Measurements from ENCODE around the gene ASB10.

ASB10 gene

GRCh38 chr7:151133986-151134742 lies 52.9 kb downstream of the ASB10 start:
- H3K4me3 ChIP-seq (replicated peaks in 1 of 2; ENCODE audit: low read depth in 2 of 2, low read length in 2 of 2), result no peak overlapping the region
- DNase-seq (ENCODE audit: low read depth in 2 of 2), result no peak
- TF ChIP-seq, protein P1, sequence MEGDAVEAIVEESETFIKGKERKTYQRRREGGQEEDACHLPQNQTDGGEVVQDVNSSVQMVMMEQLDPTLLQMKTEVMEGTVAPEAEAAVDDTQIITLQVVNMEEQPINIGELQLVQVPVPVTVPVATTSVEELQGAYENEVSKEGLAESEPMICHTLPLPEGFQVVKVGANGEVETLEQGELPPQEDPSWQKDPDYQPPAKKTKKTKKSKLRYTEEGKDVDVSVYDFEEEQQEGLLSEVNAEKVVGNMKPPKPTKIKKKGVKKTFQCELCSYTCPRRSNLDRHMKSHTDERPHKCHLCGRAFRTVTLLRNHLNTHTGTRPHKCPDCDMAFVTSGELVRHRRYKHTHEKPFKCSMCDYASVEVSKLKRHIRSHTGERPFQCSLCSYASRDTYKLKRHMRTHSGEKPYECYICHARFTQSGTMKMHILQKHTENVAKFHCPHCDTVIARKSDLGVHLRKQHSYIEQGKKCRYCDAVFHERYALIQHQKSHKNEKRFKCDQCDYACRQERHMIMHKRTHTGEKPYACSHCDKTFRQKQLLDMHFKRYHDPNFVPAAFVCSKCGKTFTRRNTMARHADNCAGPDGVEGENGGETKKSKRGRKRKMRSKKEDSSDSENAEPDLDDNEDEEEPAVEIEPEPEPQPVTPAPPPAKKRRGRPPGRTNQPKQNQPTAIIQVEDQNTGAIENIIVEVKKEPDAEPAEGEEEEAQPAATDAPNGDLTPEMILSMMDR (IDR thresholded peaks at IDR 0.05; ENCODE audit: low read depth, low read length), result no peak

GRCh38 chr7:151133266-151133985 lies 53.6 kb downstream of the ASB10 start:
- no peak overlapping the region for H3K4me3 ChIP-seq (replicated peaks in 1 of 2; ENCODE audit: low read depth in 2 of 2, low read length in 2 of 2)
- TF ChIP-seq, protein P1 (IDR thresholded peaks at IDR 0.05; ENCODE audit: low read depth, low read length), result no peak
- no peak for DNase-seq (ENCODE audit: low read depth in 2 of 2)

DNA sequence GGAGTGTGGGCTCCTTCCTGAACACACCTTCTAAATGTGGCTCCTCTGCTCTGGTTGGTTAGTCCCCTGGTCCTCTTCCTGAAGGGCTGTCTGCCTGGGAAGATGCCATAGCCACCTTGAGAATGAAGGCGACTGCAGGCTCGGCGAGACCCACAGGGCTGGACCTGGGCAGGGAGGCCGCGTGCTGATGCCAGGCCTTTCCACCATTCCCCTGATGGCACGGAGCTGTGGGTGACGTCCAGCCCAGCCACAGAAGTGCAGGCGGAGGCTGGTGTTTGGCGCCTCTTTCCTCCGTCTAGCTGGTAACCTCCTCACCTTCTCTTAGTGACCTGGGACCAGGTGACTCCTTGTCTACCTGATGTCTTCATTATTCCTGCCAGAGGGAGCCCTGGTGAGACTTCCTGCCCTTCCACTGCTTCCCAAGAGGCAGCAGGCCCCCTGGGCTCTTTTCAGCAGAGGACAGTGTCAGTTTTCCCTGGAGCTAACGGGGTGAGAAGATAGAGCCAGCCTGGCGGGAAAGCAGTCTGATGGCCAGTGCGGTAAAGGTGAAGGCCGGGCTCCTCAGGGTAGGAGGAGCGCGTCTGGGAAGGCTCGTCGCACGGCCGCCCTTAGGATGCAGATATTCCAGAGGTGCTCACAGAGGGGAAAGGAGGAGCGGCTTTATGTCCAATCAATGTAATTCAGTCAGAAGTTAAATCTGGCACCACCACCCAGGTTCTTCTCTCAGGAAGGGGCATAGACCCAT lies 54.4 kb downstream of the ASB10 start:
- TF ChIP-seq, protein P1 (IDR thresholded peaks at IDR 0.05; ENCODE audit: low read depth, low read length), result no peak
- no peak for DNase-seq (ENCODE audit: low read depth in 2 of 2)
- H3K4me3 ChIP-seq (replicated peaks in 1 of 2; ENCODE audit: low read depth in 2 of 2, low read length in 2 of 2), result no peak overlapping the region

DNA sequence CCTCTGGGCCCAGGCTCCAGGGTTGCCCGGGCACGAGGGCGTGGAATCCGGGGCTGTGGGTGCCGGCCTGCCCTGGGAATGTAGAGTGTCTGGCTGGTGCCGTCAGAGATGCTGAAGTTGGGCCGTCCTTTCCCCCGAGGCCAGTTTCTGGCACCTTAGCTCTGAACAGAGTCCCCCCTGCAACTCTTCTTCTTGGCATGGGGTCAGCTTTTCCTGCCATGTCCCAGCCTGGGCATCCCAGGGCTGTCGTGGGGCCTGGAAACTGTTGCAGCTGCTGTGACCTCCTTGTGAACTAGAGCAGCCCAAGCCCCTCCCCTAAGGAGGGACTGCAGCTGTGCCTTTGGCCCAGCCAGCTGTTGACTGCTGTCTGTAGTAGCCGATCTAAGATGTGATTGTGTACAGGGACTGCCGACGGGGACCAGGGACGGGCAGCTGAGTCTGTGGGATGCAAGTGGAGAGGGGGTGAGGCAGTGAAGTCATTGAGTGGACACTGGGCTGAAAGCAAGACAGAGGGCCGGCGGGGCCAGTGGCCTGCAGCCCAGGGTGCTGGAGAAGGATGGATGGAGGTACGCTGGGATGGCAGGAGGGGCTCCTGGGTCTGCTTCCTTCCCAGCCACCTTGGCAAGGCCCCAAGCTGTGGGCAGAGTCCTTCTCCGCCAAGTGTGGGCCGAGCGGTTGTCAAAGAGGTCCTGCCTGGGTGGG lies 55.3 kb downstream of the ASB10 start:
- TF ChIP-seq, protein P1 (IDR thresholded peaks at IDR 0.05; ENCODE audit: low read depth, low read length), result no peak
- DNase-seq (ENCODE audit: low read depth in 2 of 2), result no peak
- H3K4me3 ChIP-seq (replicated peaks in 1 of 2; ENCODE audit: low read depth in 2 of 2, low read length in 2 of 2), result no peak overlapping the region

DNA sequence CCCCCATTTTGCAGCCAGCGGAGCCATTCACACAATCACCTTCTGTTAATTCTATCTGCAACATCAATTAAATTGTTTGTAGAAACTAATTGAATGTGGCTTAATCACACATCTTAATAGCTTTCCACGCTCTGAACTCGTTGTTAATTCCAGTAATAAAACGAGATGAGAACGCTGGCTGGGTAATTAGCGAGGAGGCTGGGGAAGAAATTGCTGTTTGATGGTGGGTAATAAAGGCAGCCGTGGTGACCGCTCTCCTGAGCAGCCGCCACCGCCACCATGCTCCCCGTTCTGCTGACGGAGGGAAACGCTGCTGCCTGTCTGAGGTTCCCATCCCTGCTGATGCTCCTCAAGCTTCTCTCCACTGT lies 55.8 kb downstream of the ASB10 start:
- TF ChIP-seq, protein P1 (IDR thresholded peaks at IDR 0.05; ENCODE audit: low read depth, low read length), result no peak
- H3K4me3 ChIP-seq (replicated peaks in 1 of 2; ENCODE audit: low read depth in 2 of 2, low read length in 2 of 2), result no peak overlapping the region
- no peak for DNase-seq (ENCODE audit: low read depth in 2 of 2)

DNA sequence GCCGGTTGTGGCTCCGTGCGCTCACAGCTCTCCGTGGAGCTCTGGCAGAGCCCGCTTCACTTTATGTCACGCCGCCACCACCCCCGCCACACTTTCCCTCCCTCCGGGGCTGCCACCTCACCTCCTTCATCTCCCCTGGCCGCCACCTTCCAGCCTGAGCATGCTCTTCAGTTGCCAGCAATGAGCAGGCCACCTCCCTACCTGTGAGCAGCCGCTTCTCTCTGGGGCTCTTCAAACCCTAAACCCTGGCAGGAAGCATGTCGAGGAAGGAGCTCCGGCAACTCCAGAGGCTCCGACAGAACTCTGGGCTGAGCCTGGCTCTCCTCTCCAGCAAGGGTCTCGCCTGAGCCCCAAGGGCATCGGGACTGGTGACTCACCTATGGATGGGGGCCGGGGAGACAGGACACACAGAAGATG lies 56.3 kb downstream of the ASB10 start:
- TF ChIP-seq, protein P1 (IDR thresholded peaks at IDR 0.05; ENCODE audit: low read depth, low read length), result no peak
- DNase-seq (ENCODE audit: low read depth in 2 of 2), result no peak
- H3K4me3 ChIP-seq (replicated peaks in 1 of 2; ENCODE audit: low read depth in 2 of 2, low read length in 2 of 2), result no peak overlapping the region

Data from cardiac fibroblast (primary cell).